ENCODE results near the gene ALK.

ALK gene

DNA sequence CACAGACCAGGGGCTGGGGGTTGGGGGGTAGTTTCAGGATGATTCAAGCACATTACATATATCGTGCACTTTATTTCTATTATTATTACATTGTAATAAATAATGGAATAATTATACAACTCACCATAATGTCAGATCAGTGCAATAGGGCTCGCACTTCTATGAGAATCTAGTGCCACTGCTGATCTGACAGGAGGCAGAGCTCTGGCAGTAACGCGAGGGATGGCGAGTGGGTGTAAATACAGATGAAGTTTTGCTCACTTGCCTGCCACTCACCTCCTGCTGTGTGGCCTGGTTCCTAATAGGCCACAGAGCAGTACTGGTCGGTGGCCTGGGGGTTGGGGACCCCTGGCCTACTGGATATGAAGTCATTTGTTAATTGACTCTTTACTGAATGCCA, 615.6 kb downstream of the ALK start:
- DNase-seq = no peak

DNA sequence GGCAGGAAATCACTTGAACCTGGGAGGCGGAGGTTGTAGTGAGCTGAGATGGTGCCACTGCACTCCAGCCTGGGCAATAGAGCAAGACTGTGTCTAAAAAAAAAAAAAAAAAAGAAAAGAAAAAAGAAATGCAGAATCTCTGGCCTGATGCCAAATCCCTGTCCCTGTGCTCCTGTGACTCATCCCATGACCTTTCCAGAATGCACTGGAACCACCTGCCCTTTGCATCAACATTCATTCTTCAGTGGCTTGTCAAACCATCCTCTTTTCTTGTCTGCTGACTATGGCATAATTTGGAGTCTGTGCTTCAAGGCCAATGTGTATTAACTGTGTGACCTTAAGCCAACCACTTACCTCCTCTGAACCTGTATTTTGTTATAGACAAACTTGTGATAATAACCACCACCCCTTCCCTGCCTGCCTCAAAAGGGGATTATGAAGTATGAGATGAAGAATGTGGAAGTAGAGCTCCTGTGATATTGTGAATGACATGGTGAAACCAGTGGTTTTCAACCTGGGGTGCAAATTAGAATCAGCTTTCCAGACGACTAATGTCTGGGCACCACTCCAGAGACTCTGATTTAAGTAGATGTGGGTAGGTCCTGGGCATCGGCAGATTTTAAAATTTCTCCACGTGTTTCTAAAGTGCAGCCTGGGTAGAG, 616.9 kb downstream of the ALK start:
- no peak for DNase-seq

DNA sequence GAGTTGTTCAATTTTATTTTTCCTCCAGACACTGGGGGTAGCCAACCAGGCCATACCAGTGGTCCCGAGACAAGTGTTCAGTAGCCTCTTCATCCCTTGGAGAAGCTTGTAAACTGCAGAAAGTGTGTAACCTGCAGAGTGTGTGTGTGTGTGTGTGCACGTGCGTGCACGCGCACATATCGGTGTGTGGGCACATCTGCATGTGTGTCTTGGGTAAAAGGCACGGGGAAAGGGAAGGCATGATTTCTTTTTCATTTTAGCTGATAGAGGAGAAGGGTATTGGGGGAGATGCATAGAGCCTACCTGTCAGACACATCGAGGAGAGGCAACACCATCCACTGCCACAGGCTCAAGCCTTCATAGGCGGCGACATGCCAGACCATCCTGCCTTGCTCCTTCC, 624.8 kb downstream of the ALK start:
- no peak for DNase-seq

DNA sequence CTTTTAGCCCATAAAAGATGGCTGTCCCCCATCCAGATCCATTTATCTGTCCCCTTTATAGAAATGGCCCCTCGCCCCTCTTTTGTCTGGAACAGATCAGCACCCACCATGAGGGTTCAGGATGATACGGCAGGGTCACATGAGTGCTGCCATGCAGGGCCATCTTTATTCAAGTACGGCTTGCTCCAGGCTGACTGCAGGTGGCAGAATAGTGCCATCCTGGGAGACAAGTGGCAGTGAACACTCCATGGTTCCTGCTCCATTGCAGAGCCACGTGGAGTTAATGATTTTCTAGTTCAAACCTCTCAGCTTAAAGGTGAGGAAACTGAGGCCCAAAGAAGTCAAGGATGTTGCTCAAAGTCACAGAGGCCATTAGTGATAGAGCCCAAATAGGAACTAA, 625.5 kb downstream of the ALK start:
- DNase-seq = no peak

DNA sequence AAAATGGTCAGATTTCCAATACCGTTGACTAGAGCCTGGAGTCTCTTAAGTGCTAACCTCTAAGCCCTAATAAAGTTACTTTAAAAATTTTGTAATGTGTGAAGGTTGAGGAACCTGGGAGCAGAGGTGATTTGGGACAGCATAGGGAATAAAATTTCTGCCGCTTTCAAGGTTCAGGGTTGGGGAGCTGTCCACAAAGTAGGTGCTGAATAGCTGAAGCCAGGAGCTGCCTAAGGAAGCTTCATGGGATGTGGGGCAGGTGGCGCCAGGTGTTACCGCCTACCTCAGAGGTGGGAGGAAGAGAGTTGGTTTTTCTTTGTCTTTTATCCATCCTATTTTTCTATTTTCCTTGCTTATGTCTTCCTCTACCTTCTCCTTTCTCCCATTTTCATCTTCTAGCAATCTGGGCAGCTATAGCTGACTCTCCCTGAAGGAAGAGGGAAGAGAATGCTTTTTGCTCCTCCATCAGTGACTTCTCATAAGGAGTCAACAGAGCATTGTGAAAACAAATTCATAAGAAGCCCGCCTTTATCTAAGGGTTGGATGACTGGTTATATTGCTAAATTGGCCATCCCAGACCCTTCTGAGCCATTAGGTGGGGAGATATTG, 627.5 kb downstream of the ALK start:
- DNase-seq = no peak

DNA sequence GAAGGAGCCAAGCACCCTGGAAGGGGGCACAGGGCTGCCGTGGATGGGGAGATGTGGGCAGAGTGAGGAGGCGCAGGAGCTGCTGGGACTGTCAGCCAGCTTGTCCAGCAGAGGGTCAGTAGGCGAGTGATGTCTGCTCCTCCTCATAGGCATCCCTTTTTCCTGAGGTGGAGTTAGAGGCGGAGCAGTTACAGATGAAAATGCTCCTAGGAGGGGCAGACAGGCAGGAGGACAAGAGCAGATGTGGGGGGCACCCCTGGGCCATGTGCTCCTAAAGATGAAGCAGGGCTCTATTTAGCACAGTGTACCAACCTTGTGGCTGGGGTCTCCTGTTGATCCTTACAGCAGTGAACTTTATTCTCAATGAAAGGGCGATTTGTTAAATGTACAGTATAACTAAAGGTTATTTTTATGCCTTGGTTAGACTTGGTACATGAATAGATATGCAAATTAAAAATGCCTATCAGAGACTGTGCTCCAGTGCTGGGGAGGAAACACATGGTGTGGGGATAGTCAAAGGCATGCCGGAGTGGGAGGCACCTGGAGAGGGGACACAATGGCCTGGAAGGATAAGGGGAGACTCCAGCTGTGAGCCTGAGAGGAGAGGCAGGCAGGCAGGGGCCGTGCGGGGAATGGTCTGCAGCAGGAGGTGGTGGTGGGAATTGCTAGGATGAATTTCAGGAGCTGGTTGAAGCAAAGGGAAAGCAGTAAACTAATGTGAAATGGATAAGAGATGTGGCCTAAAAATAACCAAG, 630.9 kb downstream of the ALK start:
- no peak for DNase-seq

DNA sequence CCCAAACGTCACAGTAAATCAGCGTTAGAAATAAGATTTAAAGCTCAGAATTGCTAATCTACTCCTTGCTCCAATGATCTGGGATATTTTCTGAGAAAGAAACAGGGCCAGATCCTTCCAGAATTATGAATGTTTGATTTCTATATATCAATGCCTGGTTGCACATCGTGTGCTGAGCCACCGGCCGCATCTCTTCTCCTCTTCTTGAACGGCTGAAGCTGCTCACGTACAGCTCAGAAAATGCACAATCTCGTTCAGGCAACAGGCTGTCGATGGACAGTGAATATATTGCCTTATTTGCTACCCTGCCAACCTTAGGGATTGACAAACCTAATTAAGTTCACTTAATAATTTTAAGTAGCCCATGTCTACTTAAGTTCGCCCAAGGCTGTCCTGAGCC, 636.7 kb downstream of the ALK start:
- DNase-seq = no peak

DNA sequence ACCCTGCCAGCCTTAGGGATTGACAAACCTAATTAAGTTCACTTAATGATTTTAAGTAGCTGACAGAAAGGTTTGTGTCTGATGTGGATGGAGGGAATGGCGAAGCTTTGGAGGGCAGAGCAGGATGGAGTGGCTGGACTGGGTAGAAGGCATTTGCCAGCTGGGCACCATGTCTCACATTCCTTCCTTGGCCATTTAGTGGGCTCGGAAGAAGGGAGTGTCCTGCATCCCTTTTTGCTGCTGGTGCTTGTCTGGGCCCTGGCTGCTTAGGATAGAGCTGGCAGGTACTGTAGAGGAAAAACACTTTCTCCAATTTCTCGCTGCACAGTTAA, 639.5 kb downstream of the ALK start:
- peak; percentile 55 for DNase-seq

DNA sequence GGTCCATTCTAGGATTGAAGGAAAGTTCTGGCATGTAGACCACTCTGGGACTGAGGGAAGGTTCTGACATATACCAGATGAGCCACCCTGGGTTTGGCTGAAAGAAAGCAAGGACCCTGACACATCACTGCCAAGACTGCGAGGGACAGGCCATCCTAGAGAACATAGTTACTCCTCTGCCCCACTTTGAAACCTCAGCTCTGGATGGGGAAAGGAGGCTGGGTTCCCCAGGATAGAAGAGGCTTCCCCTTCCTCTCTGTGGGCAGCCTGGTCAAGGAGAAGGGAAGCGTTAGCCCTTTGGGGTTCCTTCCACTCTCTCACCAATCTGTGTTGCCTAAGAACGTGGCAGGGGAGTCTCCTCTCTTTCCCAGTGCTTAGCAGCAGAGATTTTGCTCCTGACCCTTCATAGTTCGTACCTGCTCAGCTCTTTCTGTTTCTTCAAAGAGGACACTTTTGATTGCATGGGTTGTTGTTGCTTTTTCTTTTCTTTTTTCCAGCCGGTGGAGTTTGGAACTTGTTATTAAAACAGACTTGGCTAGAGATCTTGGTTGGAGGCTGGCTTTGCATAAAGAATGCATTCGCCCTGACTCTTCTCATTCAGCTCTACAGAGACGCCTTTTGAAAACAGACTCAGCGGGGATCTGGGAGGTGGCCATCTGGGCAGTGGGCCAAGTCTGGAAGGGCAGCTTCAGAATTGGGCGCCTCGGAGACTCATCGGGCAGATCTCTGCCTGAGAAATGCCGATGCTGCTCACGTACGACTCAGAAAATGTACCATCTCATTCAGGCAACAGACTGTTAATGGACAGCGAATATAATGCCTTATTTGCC, 640.1 kb downstream of the ALK start:
- peak; percentile 73 for DNase-seq

DNA sequence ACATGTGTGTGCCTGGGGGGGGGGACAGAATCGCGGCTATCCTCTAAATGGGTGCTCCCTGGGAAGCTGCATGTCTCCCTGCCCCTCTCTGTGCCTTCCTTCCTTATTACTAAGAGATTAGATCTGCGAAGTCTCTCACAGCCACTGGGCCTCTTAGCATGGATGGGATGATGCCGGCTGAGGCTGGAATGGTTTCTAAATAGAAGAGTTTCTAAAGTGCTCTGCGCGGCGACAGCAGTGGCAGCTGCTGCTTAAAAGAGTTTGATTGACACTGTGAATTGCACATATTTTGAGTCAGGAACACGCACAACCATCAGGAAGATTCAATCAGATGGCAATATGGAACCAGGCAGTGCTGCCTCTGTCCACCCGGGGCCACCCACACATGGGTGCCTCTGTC, 642.4 kb downstream of the ALK start:
- DNase-seq = no peak

DNA sequence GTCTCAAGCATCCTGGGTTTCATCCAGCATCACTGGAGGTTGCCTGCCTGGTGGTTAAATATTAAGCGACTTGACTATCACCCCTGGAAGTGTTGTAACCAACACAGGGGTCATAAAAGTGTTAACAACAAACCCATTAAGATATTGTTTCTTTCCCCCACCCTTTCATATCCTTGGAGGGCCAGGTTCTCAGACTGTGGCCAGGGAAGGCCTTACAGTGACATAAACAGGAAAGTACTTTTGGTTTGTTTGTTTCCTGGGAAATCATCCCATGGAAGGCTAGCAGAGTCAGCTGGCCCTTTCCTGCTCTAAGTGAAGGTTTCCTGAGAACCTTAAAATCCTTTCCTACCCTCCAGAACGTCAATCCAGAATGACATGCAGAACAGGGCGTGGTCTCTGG, 645.2 kb downstream of the ALK start:
- no peak for DNase-seq

DNA sequence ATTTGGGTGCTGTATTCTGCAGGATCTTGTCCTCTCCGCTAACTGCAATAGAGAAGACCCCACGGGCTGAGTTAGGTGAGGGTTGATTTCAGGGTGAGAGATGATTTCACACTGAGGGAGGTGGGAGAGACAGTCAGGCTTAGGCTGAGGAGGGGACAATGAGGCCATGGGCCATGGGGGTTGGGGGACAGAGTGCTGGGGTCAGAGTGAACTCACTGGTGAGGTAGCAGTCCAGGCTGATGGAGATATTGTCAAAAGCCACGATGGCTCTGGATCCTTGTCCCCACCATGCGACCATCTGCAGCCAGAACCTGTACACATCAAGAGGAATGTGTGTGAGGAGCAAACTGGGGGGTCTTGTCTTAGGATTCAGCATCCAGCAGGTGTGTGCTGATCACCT, 646.2 kb downstream of the ALK start:
- DNase-seq = no peak

DNA sequence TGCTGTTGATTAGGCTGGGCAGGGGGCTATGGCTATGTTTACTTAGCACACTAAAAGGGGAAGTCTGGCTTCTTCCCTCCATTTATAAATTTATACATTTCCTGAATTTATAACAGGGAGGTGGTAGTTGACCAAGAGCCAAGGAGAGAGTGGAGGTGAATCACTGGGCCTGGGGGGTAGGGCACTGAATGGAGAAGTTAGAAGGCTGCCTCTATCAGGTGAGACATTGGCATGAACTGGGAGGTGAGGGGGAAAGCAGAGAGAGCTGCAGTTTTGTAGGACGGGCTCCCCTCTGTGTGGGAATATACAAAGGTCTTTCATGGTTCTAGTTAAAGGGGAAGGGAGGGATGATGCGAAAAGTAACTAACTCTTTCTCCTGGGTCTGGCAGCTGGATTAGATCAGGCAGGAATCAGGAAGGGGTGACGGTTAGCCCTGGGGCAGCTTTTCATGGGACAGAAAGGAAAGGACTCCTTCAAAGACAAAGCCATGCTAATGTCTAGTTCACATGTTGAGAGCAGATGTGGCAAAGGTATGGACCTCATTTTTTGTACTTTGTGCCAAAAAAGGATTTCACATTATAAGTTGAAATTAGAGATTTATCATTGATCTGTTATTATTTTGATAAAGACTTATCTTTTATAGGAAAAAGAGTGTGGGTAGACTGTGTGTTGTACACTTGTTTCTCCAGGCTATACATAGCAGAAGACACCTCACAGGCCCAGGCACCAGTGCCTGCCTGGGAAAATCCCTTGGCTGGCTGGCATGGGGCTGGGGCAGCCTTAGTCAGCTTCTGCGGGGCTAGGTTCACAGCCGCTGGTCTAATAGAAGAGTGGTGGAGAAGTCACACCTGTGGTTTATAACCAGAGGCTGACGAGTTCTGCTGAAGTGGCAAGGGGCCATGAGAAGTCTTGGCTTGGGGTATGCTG, 647.4 kb downstream of the ALK start:
- no peak for DNase-seq

DNA sequence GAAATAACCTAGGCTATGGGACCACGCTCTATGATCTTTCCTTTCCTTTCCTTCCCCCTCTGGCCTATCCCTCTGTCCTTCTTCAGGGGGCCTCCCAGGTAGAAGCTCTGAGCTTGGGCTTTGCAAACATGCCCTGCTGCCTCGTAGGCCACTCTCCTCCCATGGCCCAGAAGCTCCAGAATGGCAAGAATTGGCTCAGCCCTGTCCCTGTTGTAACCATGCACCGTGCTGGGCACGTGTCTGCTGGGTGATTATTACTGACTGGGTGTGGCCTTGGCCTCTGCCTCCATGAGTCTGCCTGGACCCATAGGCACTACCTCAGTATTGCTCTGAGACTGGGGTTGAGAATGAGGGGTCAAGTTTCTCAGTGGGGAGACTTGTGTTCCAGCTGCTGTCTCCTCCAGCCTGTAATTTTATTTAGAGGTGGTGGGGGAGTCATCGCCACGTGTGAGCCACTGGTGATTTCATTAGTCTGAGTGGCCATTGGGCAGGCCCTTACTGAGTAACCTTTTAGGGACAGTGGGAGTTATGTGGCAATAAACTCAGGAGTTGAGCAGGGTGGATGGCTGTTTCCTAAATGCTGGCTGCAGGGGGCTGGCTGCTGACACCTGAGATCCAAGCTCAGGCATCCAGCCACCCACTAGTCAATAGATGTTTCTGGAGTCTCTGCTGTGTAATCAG, 648.2 kb downstream of the ALK start:
- DNase-seq = no peak

DNA sequence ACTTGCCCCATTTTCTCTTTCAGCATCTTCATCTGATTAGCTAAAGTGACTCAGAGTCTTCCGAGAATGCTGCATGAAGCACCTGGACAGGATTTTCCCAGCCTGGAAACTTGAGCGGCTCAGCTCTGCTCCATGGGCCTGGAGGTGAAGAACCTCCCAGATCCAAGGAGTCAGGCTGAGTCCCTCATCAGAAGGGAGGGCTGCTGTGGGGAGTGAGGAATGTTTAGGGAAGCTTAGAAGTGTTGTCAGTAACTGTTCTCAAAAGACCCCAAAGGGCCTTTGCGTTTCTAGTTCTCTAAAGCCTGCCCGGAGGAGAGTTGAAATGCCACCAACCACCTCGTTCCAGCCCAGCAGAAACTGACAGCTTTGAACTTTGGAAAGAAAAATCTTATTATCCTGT, 649.1 kb downstream of the ALK start:
- no peak for DNase-seq

DNA sequence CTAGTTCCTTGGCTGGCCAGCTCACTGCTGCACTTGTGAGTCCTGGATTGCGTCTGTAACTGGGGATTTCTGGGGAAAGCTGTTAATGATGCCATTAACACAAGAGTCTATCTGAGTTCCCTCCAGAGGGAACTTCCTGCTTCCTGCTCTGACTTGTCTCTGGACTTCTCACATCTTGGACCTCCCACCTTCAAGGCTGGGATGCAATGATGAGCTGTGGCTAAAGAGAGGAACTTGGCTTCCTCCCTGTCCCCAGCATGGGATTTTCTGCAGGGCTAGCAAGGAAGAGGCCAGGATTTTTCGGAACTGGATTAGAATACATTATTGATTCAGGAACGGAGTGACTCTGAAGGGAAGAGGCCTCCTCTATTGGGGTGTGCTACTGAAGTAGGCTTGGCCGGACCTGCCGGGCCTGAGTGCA, 650.7 kb downstream of the ALK start:
- DNase-seq = no peak

DNA sequence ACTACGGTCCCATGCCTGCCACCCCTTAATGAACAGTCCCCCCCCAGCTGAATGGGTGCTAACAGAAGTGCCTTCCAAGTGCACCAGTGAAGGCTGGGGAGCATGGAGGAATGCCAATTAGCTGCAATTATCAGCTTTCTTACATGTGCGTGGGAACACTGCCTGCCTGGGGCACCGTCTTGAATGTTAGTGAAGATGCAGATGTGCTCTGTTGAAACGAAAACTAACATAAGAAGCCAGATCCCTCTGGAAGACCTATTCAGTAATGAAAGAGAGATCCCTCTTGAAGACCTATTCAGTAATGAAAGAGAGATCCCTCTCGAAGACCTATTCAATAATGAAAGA, 651.6 kb downstream of the ALK start:
- no peak for DNase-seq

DNA sequence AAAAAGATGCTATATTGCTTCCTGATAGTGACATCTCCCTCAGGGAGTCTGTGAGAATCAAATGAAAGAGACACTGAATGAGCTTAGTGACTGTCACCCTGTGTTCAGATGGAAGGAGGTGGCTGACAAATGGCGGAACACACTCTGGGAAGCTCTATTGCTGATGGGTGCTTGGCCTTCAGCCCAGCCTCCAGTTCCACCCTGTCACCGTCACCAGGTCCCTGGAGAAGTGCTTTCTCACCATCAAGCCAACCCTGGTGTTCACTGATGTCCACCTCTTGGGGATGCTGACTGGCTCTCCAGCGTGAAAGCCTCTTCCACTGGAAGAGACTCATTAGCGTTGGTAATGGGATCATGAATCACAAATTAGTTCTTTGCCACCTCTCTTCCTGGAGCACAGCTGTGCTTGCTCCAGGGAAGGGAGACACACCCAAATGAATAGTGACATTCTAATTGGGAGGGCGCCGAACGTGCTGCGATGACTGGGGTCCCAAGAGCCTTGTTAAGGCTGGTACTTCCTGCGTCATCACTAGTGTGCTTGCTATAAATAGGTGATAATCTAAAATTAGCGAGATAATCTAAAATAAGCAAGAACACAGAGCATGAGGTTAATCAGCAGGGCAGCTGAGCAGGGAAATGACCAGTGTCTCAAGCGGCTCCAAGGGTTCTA, 652.2 kb downstream of the ALK start:
- no peak for DNase-seq

DNA sequence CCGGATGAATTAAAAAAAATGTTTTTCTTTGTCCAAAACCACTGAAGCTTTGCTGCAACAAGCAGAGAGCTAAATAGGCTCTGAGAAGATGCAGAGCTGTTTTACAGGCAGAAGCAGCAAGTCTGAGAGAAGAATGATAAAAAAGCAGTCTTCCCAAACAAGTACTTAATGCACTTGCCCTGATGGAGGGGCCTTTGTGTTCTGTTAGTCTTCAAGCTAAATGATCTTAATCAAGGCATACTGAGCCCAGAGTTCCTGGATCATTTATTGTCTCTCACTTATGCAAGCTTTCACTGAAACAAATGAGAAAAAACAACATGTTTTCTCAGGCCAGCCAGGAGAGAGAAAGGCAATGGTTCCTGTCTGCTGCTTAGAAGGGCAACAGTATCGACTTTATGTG, 653.7 kb downstream of the ALK start:
- DNase-seq = no peak

DNA sequence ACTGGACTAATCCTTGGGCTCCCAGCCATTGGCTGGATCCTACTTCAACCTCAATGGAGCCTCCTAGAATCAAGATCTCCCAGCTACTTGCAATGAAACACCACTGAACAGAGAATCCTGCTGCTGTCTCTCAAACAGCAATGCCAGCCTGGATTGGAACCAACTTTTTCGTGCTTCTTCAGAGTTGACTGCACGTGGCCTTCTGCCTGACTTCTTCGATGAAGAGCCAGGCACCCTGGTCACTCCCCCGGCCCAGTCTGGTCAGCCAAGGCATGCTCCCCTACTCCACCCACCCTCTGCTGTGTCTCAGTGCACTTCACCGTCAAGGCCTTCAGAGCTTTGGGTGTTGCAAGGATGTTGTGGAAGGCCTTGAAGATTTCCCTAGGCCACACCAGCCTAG, 657.5 kb downstream of the ALK start:
- DNase-seq = no peak

DNA sequence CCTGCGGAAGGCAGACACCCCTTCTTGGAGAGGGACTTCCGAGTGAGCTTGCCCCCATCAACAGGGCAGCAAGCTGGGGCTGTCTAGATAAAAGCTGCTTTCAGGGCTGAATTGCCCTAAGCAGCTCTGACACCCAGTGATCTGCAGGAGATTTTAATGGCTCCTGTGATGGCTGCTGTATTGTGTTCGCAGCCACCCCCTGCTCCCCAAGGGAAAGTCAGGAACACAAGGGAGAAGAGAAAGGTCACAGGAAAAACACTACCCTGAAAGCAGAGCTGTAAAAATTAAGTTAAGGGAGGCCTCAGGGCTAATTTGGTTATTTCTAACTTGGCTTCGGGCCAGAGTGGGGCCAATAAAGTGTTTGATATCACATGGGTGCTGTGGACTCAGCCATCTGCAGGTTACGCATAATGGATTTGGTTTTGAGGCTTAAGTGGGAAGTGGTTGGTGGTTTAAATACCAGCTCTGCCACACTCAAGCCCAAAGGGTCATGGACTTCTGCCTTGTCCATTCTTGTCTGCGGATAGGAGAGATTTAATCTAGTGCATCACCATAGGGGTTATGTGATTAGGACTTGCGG, 658.6 kb downstream of the ALK start:
- DNase-seq = no peak

All from midbrain (tissue), 1 donor.